Esophagus squamous epithelium (tissue), 5 donors: ENCODE data around the gene JMJD6. TPM values are rescaled to one million over a fixed set of nuclear protein-coding genes. Genes with fewer than 3 reads are reported as not detected.
A peak's percentile ranks its signal among the peaks of the same experiment; 100 is the strongest.

ENCODE experiments used
- DNase-seq: peaks from one replicate; lab custom pipeline; 2025; lab: John Stamatoyannopoulos, UW
- H3K27ac ChIP-seq, 4 donors: fragments of 200-600 bp; sonication (generic); one replicate each; pipeline ENCODE4 v1.5.1; 2016 to 2019; ENCODE audit warnings: mild to moderate bottlenecking in 1 of 4
- H3K27me3 ChIP-seq, 4 donors: fragments of 200-600 bp; sonication (generic); 1 replicate in 3 of 4; 2 replicates in 1 of 4; pipeline versions ENCODE4 v1.5.1 to v1.6.0; 2017 to 2021; ENCODE audit warnings: antibody characterized with exemption in 1 of 4
- H3K36me3 ChIP-seq, 3 donors: fragments of 200-600 bp; sonication (generic); one replicate each; pipeline ENCODE4 v1.5.1; 2016 to 2019
- H3K4me1 ChIP-seq, 3 donors: fragments of 200-600 bp; sonication (generic); one replicate each; pipeline ENCODE4 v1.5.1; 2017 to 2019
- H3K4me3 ChIP-seq, 4 donors: fragments of 200-600 bp; sonication (generic); 1 replicate in 3 of 4; 2 replicates in 1 of 4; pipeline ENCODE4 v1.5.1; 2016 to 2019; ENCODE audit warnings: mild to moderate bottlenecking in 2 of 4, moderate library complexity in 1 of 4
- H3K9me3 ChIP-seq, 3 donors: fragments of 200-600 bp; sonication (generic); one replicate each; pipeline ENCODE4 v1.5.1; 2016 to 2019
- CTCF ChIP-seq, 6 experiments: fragments of 450-650 bp in 4 of 6; fragments of 200-600 bp in 2 of 6; sonication (generic) in 2 of 6; IDR thresholded peaks; one replicate each; pipeline ENCODE4 v1.5.1; 2016 to 2019; ENCODE audit warnings: antibody characterized with exemption in 6 of 6, mild to moderate bottlenecking in 4 of 6, moderate library complexity in 4 of 6
- POLR2A ChIP-seq, 4 donors: fragments of 450-650 bp; IDR thresholded peaks; one replicate each; pipeline ENCODE4 v1.6.1; 2017; ENCODE audit warnings: antibody characterized with exemption in 4 of 4, mild to moderate bottlenecking in 4 of 4, moderate library complexity in 3 of 4
- WGBS, 2 donors: methylation state at CpG; one replicate each; pipeline ENCODE4 v1.1.5; 2018; 5-methylcytosine and 5-hydroxymethylcytosine counted together
- intact Hi-C: fragments of 100-400 bp; cut with DNase I; formaldehyde crosslinking; loops from one replicate; pipeline ENCODE4 v1.15.0; 2022
- total RNA-seq, 4 donors: library from RNA; depleted of rRNA; stranded (reverse); fragments of >200 nt; gene quantifications; one replicate each; pipeline ENCODE4 v1.1.0, GENCODE V29; 2016
- donor health status: DM: yes; HTN: yes; CAD: no.

JMJD6 gene
- total RNA-seq, 4 donors from 2014 or later = 13.0 to 17.2 (median 16.7) TPM

GRCh38 chr17:76755285-76755684, 28.9 kb upstream of the JMJD6 start:
- no peaks in the 10 kb centered on the region for H3K9me3 ChIP-seq
- 88 to 100% methylated on average over 2 of the region's 2 CpGs for WGBS, 2 donors
- H3K4me1 ChIP-seq = peaks cover 0 to 25% (median 6%) of the 10 kb centered on the region in 3 donors
- H3K4me3 ChIP-seq = no peak overlapping the region
- TF ChIP-seq CTCF (IDR thresholded peaks at IDR 0.05) (no peak), POLR2A (IDR thresholded peaks at IDR 0.05) (no peak)
- intact Hi-C loops = no loop called here
- H3K36me3 ChIP-seq = peaks cover 0 to 68% (median 6%) of the 10 kb centered on the region in 3 donors
- DNase-seq = no peak
- no peak overlapping the region for H3K27ac ChIP-seq
- H3K27me3 ChIP-seq = no peaks in the 10 kb centered on the region

- Histone ChIP-seq H3K36me3 (peaks cover 0 to 69% (median 6%) of the 10 kb centered on the region in 3 donors), H3K9me3 (no peaks in the 10 kb centered on the region), H3K4me3 (peak overlapping the region in 3 of 4 donors; percentile 13 to 42 (median 13)), H3K27ac (peak overlapping the region; percentile 56 to 75 (median 72)), H3K4me1 (peaks cover 0 to 25% (median 6%) of the 10 kb centered on the region in 3 donors), H3K27me3 (no peaks in the 10 kb centered on the region)
- 31 to 40% methylated on average over 12 of the region's 12 CpGs for WGBS, 2 donors
- TF ChIP-seq CTCF (IDR thresholded peaks at IDR 0.05) (no peak), POLR2A (IDR thresholded peaks at IDR 0.05) (no peak)
- DNase-seq = no peak
- intact Hi-C loops = no loop called here
Observed at GRCh38 chr17:76753061-76753961, 26.9 kb upstream of the JMJD6 start.

- no peak overlapping the region for H3K4me3 ChIP-seq
- H3K27ac ChIP-seq = peak overlapping the region in 2 of 4 donors; percentile 39 to 71
- DNase-seq = no peak
- H3K27me3 ChIP-seq = no peaks in the 10 kb centered on the region
- no peaks in the 10 kb centered on the region for H3K9me3 ChIP-seq
- H3K36me3 ChIP-seq = peaks cover 0 to 69% (median 6%) of the 10 kb centered on the region in 3 donors
- intact Hi-C loops = no loop called here
- peaks cover 0 to 25% (median 6%) of the 10 kb centered on the region in 3 donors for H3K4me1 ChIP-seq
- TF ChIP-seq POLR2A (IDR thresholded peaks at IDR 0.05) (no peak), CTCF (IDR thresholded peaks at IDR 0.05) (no peak)
- 62 to 72% methylated on average over 4 of the region's 4 CpGs for WGBS, 2 donors
Observed at GRCh38 chr17:76752006-76752405, 25.6 kb upstream of the JMJD6 start.

GRCh38 chr17:76751416-76751993, 25.1 kb upstream of the JMJD6 start:
- peak overlapping the region in 2 of 4 donors; percentile 39 to 71 for H3K27ac ChIP-seq
- H3K9me3 ChIP-seq = no peaks in the 10 kb centered on the region
- WGBS, 2 donors = 88 to 90% methylated on average over 3 of the region's 3 CpGs
- TF ChIP-seq CTCF (IDR thresholded peaks at IDR 0.05) (no peak), POLR2A (IDR thresholded peaks at IDR 0.05) (no peak)
- peaks cover 0 to 25% (median 6%) of the 10 kb centered on the region in 3 donors for H3K4me1 ChIP-seq
- peaks cover 0 to 69% (median 6%) of the 10 kb centered on the region in 3 donors for H3K36me3 ChIP-seq
- no peaks in the 10 kb centered on the region for H3K27me3 ChIP-seq
- H3K4me3 ChIP-seq = no peak overlapping the region
- no peak for DNase-seq
- intact Hi-C loops = no loop called here

- intact Hi-C loops = no loop called here
- WGBS, 2 donors = 96 to 100% methylated on average over 1 of the region's 1 CpG
- H3K36me3 ChIP-seq = peaks cover 0 to 75% (median 11%) of the 10 kb centered on the region in 3 donors
Observed at GRCh38 chr17:76748657-76749056, 22.3 kb upstream of the JMJD6 start.

More at GRCh38 chr17:76748657-76749056, 22.3 kb upstream of the JMJD6 start:
- DNase-seq = no peak
- Histone ChIP-seq H3K4me1 (peaks cover 0 to 14% (median 0%) of the 10 kb centered on the region in 3 donors), H3K27ac (no peak overlapping the region), H3K4me3 (no peak overlapping the region), H3K9me3 (no peaks in the 10 kb centered on the region), H3K27me3 (no peaks in the 10 kb centered on the region)
- TF ChIP-seq CTCF (IDR thresholded peaks at IDR 0.05) = no peak
- no peak for TF ChIP-seq POLR2A (IDR thresholded peaks at IDR 0.05)
